HG03196 (cell line): ENCODE results near the gene OXER1.

Experiments
- ATAC-seq: cut with Tn5 transposase; IDR thresholded peaks from one replicate; pipeline ENCODE4 v1.9.1; 2021; ENCODE audit not compliant: unreplicated experiment

The OXER1 gene, protein sequence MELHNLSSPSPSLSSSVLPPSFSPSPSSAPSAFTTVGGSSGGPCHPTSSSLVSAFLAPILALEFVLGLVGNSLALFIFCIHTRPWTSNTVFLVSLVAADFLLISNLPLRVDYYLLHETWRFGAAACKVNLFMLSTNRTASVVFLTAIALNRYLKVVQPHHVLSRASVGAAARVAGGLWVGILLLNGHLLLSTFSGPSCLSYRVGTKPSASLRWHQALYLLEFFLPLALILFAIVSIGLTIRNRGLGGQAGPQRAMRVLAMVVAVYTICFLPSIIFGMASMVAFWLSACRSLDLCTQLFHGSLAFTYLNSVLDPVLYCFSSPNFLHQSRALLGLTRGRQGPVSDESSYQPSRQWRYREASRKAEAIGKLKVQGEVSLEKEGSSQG

DNA sequence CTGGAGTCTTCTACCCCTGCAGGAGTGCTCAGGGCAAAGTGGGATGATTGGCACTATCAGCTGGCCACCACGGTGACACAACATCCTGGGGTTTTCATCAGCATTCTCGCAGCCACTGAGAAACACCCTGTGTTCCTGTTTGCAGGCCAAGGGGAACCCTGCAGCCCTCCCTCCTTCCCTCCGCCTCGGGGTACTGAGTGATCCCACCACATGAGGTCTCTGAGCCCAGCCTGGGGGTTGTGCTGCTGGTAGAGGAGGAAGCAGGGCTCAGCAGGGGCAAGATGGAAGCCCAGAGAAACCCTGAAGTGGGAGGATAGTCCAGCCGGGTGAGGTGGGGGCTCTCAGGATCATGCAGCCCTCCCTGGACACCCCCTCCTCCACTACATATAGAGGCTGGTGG, at the start of gene OXER1:
Gene OXER1, minus strand, starts transcription at position 40 of the 400 bp plus-strand sequence. CDS start 73 bp downstream, outside the sequence.
- ATAC-seq = no peak

- ATAC-seq = no peak
These were observed 49.1 kb upstream of the OXER1 start for GRCh38 chr2:42812899-42813479.

DNA sequence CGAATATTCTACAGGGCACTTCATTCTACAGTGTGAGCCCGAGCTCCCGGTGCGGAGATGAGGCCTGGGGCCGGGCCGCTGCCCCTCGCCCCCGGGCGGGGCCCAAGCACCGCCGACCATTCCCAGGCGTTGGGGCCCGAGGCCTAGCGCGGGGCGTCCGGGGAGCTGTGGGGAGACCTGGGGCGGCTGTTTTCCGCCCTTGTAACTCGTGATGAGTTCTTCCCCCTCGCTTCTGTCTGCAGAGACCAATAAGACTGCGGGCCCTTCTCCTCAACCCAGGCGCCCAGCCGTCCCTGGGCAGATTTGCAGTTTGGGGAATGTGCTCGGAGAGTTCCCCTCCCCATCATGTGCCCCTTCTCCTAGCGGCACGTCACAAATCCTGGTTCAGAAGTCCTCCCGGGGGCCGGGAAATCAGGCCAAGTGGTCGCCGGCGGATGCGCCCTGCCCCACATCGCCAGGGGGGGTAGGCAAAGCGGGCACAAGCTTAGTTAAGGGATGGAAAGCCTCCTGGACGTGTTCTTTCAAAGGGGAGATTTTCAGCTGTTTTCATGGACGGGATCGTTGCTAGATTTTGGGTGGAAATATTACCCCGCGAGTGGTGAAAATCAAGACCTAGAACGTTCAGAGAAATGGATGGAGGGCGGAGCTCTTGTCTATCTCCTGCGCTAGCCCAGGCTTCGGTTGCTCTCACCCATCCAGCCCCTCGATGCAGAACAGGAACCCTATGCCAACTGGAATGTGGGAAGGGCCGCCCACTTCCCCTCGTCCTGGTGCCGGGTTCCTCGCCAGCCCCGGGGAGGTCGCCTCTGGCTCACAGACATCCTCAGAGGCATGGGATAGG, 47.3 kb upstream of the OXER1 start:
- ATAC-seq = peak; percentile 15

DNA sequence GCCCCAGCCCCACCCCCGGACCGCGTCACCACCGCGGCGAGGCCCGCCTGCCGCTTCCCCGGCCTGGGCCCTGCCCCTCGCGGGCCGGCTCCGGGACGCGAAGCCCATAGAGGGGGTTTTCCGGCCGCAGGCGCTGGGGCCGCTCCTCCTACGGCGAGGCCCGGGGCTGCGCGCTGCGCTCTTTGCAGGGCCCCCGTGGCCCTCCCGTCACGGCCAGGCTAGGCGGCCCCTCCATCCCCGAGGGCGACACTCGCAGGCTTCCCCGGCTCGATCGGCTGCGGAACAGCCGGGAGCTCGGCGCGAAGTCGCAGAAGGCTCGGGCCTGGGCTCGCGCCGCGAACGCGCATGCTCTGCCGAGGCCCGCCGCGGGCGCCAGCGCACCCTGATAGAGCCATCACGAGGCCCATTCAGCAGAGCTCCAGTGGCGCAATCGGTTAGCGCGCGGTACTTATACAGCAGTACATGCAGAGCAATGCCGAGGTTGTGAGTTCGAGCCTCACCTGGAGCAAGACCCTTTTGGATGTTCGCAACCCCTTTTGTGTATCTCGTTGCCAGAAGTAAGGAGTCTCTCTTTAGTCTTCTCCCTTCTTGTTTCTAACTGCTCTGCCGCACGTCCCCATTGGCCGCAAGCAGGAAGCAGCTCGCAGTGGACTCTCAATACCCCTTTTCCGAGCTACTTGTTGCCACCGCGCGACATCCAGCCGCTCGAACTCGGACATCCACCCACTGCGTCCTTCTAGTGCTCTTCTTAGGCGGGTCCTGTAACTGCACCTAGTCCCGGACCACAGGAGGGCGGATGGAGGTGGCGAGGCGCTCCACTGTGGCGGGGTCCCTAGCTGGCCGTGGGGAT, 46.4 kb upstream of the OXER1 start:
- peak; percentile 70 for ATAC-seq

GRCh38 chr2:42809819-42810120, 45.8 kb upstream of the OXER1 start:
- ATAC-seq = no peak

DNA sequence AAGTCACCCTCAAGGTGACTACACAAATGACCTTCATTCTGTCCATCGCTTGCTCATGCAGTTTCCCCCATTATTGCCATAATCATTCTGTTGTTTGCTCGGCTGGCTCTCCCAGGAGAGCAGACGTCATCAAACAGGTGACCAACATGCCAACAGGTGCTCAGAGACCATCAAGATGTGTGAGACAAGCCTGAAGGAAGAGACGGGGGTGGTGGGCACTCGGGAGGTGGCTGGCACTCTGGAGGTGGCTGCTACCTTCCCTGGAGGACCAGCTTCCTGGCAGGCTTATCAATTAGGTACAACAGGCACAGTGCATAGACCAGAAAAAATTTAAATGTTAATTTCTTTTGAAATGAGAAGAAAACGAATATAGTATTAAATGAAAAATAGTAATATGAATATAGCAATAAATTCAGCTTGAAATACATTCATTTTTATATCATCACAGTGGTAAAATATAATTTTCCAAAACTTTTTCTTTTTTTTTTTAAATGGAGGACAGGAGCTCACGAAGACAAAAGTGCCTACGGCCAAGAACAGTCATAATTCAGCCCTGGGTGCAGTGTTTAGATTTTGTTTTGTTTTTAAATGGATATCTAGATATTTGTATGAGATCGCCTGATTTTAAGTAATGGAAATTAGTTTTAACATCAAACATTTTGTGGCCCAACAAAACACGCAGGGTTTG, 45.3 kb upstream of the OXER1 start:
- ATAC-seq = no peak

DNA sequence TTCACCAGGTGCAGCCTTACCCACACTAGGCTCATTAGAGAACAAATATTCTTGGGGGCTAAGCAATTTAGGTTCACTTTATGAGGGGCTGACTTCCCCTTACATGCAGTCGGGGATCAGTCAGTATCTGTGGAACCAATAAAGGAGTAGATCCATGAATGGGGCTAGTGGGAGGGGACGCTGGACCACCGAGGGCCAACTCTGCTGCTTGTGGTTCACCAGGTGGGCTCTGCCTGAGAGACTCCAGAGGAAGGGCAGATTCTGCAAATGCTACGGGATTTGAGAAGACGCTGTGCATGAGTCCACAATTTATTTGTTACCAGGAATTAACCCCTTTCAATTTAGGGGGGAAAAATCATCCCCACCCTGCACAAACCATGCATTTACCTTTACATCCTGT, 44.4 kb upstream of the OXER1 start:
- ATAC-seq = no peak

GRCh38 chr2:42806786-42807185, 42.9 kb upstream of the OXER1 start:
- no peak for ATAC-seq

DNA sequence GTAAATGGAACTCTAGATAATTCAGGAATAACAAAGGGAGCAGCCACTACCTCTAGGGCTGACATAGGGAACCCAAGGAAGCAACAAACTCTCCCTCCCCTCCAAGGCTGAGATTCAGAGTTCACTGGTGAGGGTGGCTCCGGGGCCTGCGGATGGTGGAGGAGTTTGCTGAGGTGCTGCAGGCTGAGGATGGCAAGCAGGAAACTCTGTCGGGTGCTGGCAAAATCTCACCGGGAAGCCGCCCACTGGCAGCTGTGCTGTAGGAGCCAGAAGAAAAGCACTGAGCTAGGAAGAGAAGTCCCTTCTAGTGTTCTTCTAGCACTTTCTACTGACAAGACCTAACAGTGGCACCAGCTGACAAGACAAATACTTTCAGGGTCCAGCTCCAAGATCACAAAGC, 41.0 kb upstream of the OXER1 start:
- no peak for ATAC-seq

GRCh38 chr2:42804338-42804737, 40.4 kb upstream of the OXER1 start:
- no peak for ATAC-seq

- ATAC-seq = no peak
These were observed 38.2 kb upstream of the OXER1 start for GRCh38 chr2:42802150-42802549.

GRCh38 chr2:42801381-42801780, 37.4 kb upstream of the OXER1 start:
- no peak for ATAC-seq

GRCh38 chr2:42800981-42801380, 37.0 kb upstream of the OXER1 start:
- ATAC-seq = no peak

GRCh38 chr2:42800461-42800962, 36.6 kb upstream of the OXER1 start:
- ATAC-seq = no peak

DNA sequence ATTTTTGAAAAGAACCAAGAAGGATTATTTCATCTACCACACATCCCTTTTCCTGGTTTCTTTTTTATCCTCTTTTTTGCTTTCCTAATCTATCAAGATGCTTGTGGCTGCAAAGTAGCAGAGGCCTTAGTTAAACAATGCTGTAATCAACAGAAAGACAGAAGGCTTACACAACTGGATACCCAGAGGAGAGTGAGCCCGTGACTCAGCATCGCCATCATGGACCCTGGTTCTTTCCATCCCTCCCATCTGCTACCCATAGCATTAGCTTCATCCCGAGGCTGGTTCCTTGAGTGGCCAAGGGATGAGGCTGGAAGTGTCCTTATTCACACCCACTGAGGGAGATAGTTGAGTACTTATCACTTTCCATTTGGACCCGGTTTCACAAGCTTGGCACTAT, 35.9 kb upstream of the OXER1 start:
- ATAC-seq = no peak

GRCh38 chr2:42797281-42797680, 33.3 kb upstream of the OXER1 start:
- ATAC-seq = no peak

- no peak for ATAC-seq
These were observed 32.7 kb upstream of the OXER1 start for GRCh38 chr2:42796427-42797248.

DNA sequence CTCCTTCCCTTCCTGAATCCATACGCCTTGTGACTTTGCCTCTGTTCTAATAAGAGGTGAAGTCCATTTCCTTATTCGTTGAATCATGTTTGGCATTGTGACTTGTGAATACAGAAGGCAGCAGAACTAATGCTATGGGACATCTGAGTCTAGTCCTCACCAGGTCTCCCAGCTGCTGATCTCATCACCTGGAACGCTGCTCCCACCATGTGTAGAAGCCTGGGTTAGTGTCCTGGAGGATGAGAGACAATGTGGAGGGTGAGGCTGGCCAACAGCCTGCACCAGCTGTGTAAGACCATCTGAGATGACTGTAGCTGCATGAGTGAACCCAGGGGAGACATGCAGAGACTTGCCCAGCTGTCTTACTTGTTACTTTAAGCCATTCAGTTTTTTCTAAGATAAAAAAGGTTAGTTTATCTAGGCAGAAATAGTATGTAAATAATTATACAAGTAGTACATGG, 31.9 kb upstream of the OXER1 start:
- ATAC-seq = peak; percentile 38

- no peak for ATAC-seq
These were observed 31.3 kb upstream of the OXER1 start for GRCh38 chr2:42795275-42795674.
